Stimulated activated CD8-positive, alpha-beta memory T cell treated with anti-CD3 and anti-CD28 coated beads, Interleukin-15, amount 100 ng/mL, for 4 hours (primary cell): ENCODE data around the gene RRM1.
"Not testable (repeated sequence)": the region's sequence is repeated elsewhere in the genome, so short reads cannot be mapped to it uniquely, and the experiment has no call there.

Experiments
- DNase-seq, 2 donors: peaks; one replicate each; pipeline ENCODE4 v3.0.0-alpha.2; 2020; ENCODE audit warnings: low read depth in 2 of 2

RRM1 gene

DNA sequence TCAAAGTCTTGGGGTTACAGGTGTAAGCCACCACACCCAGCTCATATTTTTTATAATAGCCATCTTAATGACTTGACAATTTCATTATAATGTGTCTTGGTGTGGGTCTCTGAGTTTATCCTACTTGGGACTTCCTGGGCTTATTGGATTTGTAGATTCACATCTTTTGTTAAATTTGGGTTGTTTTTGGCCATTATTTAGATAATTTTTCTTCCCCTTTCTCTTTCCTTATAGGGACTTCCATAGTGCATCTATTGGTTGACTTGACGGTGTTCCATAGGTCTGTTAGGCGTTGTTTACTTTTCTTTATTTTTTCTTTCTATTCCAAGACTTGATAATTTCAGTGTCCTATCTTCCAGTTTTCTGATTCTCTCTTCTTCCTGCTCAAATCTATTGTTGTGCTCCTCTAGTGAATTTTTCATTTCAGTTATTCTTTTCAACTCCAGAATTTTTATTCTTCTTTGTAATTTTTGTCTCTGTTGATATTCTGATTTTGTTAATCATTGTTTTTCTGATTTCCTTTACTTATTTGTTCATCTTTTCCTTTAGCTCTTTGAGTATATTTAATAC is 45.6 kb downstream of the RRM1 start:
- no peak for DNase-seq

DNA sequence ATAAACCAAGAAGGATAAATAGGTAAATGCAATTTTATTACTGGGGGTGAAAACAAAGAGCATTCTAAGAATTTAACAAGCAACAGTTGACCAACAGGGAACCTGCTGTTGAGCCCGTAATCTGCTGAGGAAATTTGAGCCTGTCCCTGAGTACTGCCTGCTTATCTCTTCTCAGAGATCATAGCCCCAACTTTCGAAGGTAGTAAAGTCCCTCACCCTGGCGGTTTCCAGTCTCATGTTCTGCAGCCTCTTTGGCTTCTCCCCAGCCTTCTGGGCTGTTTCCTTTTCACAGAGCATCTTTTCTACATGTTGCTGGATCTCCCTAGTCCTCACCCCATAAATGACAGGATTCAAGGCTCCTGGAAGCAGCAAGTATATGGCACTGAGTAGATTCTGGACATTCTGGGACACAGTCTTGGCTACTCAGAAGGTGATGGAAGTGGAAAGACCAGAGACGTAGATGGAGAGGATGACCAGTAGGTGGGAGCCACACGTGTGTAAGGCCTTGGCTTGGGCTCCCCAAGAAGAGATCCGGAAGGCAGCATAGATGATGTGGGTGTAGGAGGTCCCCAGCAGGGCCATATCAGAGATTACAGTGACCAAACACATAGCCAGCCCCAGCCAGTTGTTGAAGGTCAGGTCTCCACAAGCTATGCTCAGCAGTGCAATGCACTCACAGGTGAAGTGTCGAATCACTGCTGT is 51.6 kb downstream of the RRM1 start:
- no peak for DNase-seq

DNA sequence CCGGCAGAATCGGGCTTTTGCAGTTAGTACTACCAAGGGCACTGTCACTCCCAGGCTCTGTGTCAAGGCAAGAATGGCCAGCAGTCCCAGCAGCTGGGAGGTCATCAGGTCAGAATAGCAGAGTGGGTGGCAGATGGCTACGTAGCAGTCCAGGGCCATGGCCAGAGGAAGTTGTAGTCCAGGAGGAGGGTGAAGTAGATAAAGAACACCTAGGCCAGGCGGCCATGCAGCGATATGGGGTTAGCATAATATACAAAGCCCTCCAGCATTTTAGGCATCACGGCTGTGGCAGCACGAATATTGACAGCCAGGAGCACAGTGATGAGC is 52.1 kb downstream of the RRM1 start:
- no peak for DNase-seq

DNA sequence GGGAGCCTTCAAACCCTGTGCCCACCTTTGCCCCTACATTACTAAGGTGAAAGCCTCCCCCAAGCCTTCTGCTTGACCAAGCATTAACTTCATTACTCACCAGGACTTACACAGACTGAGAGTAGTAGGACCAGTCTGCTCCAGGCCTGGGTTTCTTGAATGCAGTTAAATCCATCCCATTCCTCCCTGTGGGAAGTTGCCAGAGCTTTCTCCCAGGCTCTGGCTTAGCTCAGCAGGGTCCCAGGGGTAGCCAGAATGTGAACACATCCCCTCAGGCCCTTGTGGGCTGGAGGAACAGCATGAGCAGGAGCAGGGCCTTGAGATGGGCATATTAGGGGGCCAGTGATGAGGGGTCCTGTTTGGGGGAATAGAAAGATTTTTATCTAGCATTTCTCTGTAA is 59.9 kb downstream of the RRM1 start:
- DNase-seq: no peak

DNA sequence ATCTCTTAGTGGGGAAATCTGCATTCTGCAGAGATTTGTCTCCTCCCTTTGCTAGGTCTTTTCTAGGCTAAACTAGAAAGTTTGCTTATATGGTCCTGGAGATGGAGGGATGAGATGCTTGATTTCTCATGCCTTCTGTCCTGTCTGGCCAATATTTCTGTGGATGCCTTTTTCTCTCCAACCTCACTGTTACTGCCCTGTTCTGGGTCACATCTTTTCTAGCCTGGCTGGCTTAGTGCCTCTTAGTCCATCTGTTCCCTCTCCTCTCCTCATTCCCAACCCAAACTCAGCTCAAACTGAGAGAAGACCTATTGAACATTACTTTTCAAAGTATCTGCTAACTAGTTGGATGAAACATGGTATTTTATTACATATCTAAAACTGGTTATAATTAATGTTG is 62.0 kb downstream of the RRM1 start:
- no peak for DNase-seq

DNA sequence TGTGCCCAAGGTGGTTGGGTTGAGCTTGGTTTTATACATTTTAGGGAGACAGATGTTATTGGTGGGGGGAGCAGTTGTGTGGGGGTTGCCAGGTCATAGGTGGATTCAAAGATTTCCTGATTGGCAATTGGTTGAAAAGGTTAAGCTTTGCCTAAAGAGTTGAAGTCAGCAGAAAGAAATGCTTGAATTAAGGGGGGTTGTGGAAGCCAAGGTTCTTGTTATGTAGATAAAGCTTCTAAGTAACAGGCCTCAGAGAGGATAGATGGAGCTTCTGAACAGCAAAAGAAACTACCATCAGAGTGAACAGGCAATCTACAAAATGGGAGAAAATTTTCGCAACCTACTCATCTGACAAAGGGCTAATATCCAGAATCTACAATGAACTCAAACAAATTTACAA is 64.2 kb downstream of the RRM1 start:
- DNase-seq: not testable (repeated sequence)

DNA sequence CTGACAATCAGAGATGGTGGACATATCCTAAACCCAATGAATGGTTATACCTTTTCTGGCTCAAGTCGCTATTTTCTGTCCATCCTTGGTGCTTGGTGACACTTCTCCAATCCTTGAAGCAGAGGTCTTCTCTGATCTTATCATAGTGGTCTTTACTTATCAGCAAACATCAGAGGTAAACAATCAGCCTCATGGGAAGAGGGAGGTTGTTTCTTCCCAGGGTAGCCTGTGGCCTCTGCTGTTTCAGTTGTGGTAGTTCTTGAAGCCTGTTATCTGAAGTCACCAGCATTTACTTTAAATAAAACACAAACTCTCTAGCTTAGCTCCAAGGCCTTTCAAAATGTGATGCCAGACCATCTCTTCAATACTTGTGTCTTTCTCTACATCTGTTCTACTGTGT is 66.7 kb downstream of the RRM1 start:
- no peak for DNase-seq

DNA sequence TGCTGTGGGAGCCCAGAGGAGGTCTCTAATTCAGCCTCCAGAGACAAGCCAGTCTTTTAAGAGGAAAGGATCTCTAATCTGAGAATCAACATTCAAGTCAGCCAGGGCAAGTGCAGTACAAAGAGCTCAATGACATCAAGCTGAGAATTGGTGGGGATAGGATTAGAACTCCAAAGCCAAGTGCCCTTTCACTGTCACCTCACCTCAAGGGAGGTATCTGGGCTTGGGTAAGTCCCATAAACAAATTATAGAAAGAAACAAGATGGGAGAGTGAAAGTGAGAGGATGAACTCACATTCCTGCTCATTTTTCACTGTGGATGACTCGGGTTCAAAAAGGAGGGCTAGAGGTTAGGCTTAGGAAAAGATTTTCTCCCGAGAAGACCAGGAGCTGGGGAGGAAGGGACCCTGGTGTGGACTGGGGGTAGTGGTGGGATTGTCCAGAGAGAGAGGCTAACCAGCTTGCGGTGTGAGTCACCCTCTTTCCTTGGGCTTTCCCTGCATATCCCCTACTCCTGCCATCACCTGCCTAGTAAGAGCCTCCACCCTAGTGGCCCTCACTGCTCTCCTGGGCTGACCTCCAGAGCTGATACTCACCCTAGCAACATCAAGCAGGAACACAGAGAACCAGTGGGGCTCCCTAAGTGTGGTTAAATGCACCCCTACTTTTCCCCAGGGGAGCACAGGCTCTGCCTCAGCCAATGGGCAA is 70.4 kb downstream of the RRM1 start:
- DNase-seq: no peak

DNA sequence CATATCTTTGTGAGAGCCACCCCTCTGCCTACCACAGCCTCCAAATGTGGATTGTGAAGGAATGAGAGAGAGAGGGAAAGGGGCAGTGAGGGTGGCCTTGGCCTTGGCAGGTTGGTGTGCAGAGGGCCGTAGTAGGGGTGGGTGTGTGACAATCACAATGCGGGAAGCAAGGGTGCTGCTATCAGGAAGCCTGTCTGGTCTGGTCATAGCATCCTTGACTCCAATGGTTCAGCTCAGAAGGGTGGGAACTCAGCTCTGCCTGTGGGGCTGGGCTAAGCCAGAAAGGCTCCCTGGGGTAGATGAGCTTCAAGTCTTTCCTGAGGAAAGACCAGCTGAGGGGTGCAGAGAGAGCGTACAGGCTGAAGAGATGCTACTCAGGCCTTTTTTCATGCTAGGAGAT is 72.7 kb downstream of the RRM1 start:
- no peak for DNase-seq

DNA sequence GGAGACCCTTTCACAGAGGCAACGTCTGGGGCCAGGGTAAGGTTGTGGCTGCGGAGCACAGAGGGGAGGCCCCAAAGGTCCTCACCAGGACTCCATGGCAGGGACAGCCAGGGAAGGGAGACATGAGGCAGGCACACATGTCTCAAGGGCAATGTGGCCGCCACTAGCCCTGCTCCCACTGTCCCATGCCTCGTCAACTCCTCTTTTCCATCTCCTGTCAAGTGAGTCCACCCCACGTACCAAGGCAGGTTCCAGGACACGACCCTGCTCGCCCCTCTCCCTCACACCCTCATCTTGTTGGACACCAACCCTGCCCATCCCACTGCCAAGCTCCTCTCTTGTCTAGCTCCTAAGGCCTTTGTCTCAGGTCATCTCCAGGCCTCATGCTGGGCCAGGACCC is 73.2 kb downstream of the RRM1 start:
- DNase-seq: no peak

DNA sequence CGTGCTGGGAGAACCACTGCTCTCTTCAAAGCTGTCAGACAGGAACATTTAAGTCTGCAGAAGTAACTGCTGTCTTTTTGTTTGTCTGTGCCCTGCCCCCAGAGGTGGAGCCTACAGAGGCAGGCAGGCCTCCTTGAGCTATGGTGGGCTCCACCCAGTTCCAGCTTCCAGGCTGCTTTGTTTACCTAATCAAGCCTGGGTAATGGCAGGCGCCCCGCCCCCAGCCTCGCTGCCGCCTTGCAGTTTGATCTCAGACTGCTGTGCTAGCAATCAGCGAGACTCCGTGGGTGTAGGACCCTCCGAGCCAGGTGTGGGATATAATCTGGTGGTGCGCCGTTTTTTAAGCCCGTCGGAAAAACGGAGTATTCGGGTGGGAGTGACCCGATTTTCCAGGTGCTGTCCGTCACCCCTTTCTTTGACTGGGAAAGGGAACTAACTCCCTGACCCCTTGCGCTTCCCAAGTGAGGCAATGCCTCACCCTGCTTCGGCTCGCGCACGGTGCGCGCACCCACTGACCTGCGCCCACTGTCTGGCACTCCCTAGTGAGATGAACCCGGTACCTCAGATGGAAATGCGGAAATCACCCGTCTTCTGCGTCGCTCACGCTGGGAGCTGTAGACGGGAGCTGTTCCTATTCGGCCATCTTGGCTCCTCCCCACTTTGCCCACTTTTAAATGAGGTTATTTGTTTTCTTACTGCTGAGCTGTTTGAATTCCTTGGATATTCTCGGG is 81.2 kb downstream of the RRM1 start:
- not testable (repeated sequence) for DNase-seq

DNA sequence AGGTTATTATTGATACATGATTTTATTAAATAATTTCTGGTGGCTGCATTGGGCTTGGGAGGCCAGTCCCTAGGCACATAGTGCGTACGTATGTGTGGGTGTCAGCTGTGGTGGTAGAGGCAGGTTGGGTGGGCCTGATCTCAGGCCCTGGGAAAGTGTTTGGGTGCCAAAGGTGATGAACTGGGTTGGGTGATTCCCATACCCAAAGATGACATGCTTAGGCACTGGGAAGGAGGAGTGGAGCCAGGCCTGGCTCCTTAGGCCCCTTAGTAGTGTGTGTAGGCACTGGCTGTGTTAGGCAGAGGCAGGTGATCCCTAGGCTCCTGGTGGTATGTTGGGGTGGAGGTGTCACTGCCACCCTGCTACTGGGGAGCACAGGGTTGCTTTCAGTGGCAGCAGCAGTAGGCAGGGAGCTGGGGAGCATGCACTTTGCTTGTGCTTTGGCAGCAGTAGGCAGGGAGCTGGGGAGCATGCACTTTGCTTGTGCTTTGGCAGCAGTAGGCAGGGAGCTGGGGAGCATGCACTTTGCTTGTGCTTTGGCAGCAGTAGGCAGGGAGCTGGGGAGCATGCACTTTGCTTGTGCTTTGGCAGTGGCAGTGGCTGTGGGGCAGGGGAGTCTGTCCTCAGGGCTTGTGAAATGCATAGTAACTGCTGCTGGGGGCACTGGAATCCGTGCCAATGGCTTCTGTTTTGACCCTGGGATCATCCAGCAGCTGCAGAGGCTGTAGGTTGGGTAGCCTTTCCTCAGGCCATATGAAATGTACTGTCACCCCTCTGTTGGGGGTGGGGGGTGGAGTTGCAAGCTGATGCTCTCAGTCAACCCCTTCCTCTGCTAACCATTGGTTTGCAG is 84.4 kb downstream of the RRM1 start:
- no peak for DNase-seq

DNA sequence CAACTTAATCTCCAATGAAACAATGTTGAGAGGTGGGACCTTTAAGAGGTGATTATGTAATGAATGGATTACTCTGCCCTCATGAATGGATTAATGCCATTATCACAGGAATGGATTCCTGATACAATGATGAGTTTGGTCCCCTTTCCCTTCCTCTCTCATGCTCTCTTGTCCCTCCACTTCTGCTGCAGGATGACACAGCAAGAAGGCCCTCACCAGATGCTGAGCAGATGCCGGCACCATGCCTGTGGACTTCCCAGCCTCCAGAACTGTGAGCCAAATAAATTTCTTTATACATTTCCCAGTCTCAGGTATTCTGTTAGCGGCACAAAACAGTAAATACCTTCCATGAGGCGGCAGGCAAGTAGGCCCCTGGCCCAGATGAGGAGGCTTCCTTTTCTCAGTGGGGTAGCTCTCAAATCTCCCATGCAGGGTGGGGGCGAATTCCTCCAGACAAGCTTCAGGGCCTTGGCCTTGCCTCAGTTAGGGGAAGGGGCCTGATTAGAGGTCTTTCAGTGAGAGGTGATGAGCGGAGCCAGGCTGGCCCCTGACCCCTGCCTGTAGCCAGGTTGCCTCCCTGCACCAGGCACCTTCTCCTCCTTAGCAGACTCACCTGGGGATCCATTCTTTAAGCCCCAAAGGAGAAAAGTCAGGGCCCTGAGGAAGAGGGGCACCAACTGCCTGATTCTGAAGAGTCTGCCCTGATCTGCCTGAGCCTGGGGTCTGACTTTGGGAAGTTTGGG is 86.0 kb downstream of the RRM1 start:
- DNase-seq: no peak

DNA sequence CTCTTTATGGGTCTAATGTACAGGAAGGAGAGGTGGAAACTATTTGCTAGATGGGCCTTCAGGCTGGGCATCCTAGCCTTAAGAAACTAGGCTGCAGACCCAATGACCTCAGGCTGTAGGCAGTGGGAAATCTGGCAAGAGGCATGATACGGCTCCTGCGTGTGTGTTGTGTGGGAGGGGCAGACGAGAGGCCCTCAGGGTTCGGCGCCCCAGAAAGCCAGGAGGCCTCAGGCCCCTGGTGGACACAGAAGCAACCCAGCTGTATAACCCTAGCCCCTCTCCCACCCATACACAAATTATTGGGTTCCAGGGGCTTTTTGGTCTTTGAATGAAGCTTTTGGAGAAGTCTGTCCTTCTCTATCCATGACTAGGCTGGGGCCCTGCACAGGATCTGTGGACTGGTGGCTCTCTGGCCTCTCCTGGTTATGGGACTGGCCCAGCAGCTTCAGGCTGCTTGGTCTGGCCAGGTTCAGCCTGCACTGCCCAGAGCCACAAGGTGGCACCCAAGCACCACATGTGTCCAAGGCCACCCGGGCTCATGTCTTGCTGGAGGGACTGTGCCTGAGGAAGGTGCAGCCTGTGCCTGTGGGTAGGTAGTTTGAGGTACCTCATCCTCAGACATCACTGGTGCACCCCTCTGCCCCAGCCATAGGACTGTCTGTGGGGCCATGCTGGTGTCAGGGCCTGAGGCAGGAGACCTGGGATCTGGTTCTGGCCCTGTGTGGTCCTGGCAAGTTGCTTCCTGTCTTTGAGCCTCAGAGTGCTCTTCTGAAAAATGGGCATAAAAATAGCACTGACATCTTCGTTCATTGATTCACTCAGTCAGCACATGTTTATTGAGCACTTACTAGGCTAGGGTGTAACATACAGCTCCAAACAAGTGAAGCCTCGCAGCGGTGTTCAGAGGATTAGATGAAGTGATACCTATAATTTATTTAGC is 87.5 kb downstream of the RRM1 start:
- DNase-seq: no peak

DNA sequence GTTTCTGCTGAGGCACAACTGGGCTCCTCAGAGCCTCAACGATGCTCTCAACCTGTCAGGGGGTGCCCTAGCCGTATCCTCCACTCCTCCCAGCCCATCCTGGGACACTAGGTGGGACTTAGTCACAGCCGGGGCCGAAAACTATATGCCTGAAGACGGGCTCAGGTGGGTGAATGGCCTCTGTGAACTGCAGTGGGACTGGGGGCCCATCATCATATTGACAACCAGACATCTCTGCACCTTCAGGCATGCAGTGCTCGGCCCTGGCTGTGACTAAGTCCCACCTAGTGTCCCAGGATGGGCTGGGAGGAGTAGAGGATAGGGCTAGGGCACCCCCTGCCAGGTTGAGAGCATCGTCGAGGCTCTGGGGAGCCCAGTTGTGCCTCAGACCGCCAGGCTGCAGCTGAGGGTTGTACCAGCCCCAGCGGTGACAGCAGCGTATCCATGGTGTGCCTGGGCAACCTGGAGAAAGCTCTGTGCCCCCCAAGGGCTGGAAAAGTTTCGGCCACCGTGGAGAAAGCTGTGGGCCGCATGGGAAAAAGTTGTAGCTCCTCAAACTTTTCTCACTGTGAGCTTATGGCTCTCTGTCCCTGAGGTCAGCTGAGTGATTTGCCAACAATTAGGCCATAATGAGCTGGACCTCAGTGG is 88.9 kb downstream of the RRM1 start:
- no peak for DNase-seq

DNA sequence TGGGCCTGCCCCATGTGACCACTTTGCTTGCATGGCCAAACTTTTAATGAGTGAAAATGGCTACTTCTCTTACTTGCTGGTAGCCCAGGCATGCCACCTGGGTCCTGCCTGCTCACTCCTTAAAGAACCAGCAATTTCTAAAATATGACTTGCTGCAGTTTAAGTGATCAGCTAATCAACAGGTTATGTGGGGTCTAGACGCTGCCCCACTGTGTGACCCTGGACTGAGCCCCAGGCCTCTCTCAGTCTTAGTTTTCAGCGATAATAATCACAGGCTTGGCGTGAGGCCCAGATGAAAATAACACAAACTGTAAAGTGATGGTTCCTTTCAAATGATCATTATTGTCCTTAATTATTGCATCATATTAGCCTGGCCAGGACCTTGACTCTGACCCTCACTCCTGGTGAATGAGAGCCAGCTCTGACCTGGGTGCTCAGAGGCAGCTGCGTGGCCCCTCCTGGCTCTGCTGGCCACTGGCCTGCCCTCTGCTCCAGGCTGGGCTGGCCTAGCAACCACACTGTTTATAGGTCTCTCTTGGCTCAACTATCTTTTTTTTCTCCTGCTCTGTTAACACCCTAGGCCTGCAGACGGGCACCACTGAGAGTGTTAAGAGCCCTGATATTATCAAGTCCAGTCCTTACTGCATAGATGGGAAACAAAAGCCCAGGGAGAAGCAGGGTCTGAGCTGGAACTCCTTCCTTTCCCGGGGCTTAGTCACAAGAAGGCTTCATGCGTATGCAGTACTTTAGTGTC is 89.7 kb downstream of the RRM1 start:
- DNase-seq: no peak

DNA sequence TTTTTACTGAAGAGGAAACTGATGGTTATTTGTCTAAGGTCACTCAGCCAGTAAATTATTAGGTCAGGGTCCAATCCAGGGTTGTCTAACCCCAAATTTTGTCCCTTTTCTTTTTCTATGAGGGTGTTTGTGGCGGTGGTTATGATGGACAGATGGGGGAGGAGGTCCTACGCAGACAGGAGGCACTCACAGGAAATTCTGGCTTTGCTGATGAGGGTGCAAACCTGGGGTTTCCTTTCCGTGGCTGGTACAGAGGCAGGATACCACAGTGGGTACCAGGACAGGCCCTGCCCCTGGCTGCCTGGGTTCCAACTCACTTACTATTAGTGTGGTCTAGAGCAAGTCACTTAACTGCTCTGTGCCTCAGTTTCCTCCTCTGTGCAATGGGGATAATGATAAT is 91.0 kb downstream of the RRM1 start:
- no peak for DNase-seq

DNA sequence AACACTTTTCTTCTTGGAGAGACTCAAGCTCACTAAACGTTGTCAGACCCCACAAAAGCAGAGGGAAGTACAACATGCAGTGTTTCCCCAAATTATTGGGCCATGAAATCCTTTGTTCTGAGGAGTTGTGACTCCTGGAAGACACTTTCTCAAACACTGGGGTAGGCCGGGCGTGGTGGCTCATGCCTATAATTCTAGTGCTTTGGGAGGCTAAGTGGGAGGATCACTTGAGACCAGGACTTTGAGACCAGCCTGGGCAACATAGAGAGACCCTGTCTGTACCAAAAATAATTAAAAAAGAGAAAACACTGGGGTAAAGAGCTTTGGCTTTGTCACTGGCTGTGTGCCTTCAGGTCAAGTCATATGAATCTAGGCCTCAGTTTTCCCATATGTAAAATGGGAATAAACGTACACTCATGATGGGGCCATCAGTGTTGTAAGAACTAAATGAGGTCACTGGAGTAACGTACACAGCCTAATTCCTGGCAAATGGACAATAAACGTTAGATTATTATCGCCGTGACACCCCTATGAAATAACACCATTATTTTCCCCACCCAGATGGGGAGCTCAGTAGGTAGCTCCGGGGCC is 92.0 kb downstream of the RRM1 start:
- no peak for DNase-seq
